Transverse colon (tissue), 4 donors: Measurements from ENCODE around the gene FBXL17. TPM values are rescaled to one million over a fixed set of nuclear protein-coding genes. Genes with fewer than 3 reads are reported as not detected.

Source experiments
- DNase-seq: peaks from one replicate; pipeline ENCODE4 v3.0.0-alpha.2; 2019
- H3K27ac ChIP-seq, 4 donors: fragments of 200-600 bp; sonication (generic); 2 replicates each; pipeline ENCODE4 v1.5.1; 2016 to 2018; ENCODE audit warnings: inconsistent platforms in 4 of 4
- H3K27me3 ChIP-seq: fragments of 200-600 bp; sonication (generic); 2 replicates; pipeline ENCODE4 v1.5.1; 2017; ENCODE audit warnings: inconsistent platforms
- H3K36me3 ChIP-seq, 4 donors: fragments of 200-600 bp; sonication (generic); 2 replicates each; pipeline ENCODE4 v1.5.1; 2017 to 2019; ENCODE audit warnings: inconsistent platforms in 4 of 4
- H3K4me1 ChIP-seq, 4 donors: fragments of 200-600 bp; sonication (generic); 2 replicates each; pipeline ENCODE4 v1.5.1; 2017 to 2020; ENCODE audit warnings: inconsistent platforms in 4 of 4
- H3K4me3 ChIP-seq, 4 donors: fragments of 200-600 bp; sonication (generic); 1 replicate in 1 of 4; 2 replicates in 3 of 4; pipeline versions ENCODE4 v1.5.1 to v1.6.1; 2017 to 2019; ENCODE audit warnings: inconsistent platforms in 4 of 4
- H3K9me3 ChIP-seq, 2 donors: fragments of 200-600 bp; sonication (generic); 2 replicates each; pipeline ENCODE4 v1.5.1; 2017 to 2019; ENCODE audit warnings: inconsistent platforms in 2 of 2
- EP300 ChIP-seq: sonication (generic); formaldehyde crosslinking; IDR thresholded peaks from one replicate; pipeline ENCODE4 v1.6.1; 2017; ENCODE audit warnings: antibody characterized with exemption, low read depth
- POLR2A ChIP-seq: fragments of 450-650 bp; IDR thresholded peaks from one replicate; pipeline ENCODE4 v1.6.1; 2016; ENCODE audit warnings: antibody characterized with exemption, mild to moderate bottlenecking, moderate library complexity
- POLR2AphosphoS5 ChIP-seq, 3 donors: sonication (generic); formaldehyde crosslinking; IDR thresholded peaks; one replicate each; pipeline ENCODE4 v1.6.1; 2016; ENCODE audit warnings: antibody characterized with exemption in 3 of 3
- WGBS, 2 donors: methylation state at CpG; one replicate each; pipeline ENCODE4 v1.1.5; 2018; ENCODE audit warnings: low coverage in 1 of 2; 5-methylcytosine and 5-hydroxymethylcytosine counted together
- in situ Hi-C, 4 donors: fragments of 200-750 bp; cut with MboI; loops; one replicate each; pipeline versions ENCODE4 v1.15.0 to v1.15.1; 2017; ENCODE audit warnings: low sequenced_read_pairs in 3 of 4, low pct_ligation_motif_present in 1 of 4, low pct_unique_long_range_greater_than_20kb in 1 of 4
- intact Hi-C: fragments of 100-400 bp; cut with DNase I; formaldehyde crosslinking; loops from one replicate; pipeline ENCODE4 v1.15.1; 2023; ENCODE audit warnings: low total_unique reads
- total RNA-seq, 4 donors: library from RNA; depleted of rRNA; stranded (reverse); fragments of >200 nt; gene quantifications; one replicate each; pipeline ENCODE4 v1.1.0, GENCODE V29; 2016
- TF ChIP-seq, protein P1 (sequence below), 5 experiments: fragments of 200-600 bp in 3 of 5; fragments of 450-650 bp in 2 of 5; sonication (generic) in 3 of 5; IDR thresholded peaks; 1 replicate in 2 of 5; 2 replicates in 3 of 5; pipeline ENCODE4 v1.5.1; 2016 to 2017; ENCODE audit warnings: antibody characterized with exemption in 5 of 5, inconsistent platforms in 3 of 5, mild to moderate bottlenecking in 2 of 5, moderate library complexity in 1 of 5

Gene FBXL17
- total RNA-seq, 4 donors from 2014 or later: 17.7 to 99.5 (median 24.6) TPM

GRCh38 chr5:108093186-108093585, 288.7 kb downstream of the FBXL17 start:
- no peaks in the 10 kb centered on the region for H3K4me1 ChIP-seq
- no peak for DNase-seq
- no peaks in the 10 kb centered on the region for H3K9me3 ChIP-seq
- H3K4me3 ChIP-seq: no peak overlapping the region
- in situ Hi-C loops: no loop called here
- intact Hi-C loops: no loop called here
- H3K27me3 ChIP-seq: no peaks in the 10 kb centered on the region
- 25 to 34% methylated on average over 2 of the region's 2 CpGs for WGBS, 2 donors
- H3K27ac ChIP-seq: no peak overlapping the region
- H3K36me3 ChIP-seq: no peaks in the 10 kb centered on the region
- TF ChIP-seq POLR2A: no peak
- no peak for TF ChIP-seq POLR2AphosphoS5 (IDR thresholded peaks at IDR 0.05)
- no peak for TF ChIP-seq EP300
- TF ChIP-seq, protein P1, sequence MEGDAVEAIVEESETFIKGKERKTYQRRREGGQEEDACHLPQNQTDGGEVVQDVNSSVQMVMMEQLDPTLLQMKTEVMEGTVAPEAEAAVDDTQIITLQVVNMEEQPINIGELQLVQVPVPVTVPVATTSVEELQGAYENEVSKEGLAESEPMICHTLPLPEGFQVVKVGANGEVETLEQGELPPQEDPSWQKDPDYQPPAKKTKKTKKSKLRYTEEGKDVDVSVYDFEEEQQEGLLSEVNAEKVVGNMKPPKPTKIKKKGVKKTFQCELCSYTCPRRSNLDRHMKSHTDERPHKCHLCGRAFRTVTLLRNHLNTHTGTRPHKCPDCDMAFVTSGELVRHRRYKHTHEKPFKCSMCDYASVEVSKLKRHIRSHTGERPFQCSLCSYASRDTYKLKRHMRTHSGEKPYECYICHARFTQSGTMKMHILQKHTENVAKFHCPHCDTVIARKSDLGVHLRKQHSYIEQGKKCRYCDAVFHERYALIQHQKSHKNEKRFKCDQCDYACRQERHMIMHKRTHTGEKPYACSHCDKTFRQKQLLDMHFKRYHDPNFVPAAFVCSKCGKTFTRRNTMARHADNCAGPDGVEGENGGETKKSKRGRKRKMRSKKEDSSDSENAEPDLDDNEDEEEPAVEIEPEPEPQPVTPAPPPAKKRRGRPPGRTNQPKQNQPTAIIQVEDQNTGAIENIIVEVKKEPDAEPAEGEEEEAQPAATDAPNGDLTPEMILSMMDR (IDR thresholded peaks at IDR 0.05): no peak

DNA sequence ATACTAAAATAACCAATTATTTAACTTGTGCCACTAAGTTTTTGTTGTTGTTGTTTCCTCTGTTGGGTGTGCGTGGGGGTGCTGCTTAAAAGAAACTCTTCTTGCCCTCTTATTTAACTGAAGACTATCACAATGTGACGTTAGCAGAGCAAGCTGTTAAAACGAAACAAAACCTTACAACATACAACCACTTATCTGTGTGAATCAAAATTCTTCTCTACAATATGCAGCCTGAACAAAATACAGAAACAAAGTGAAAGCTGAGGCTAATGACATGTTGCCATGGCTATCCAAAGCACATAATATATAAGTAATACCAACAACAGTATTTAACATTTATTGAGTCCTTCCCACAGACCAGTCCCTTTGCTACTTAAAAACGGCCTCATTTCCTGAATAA, 291.0 kb downstream of the FBXL17 start:
- TF ChIP-seq EP300 (no peak), POLR2AphosphoS5 (IDR thresholded peaks at IDR 0.05) (no peak), POLR2A (no peak)
- TF ChIP-seq, protein P1 (IDR thresholded peaks at IDR 0.05): no peak
- in situ Hi-C loops (no loop called here), intact Hi-C loops (no loop called here)
- no peaks in the 10 kb centered on the region for H3K4me1 ChIP-seq
- H3K4me3 ChIP-seq: no peak overlapping the region
- H3K27ac ChIP-seq: no peak overlapping the region
- H3K27me3 ChIP-seq: no peaks in the 10 kb centered on the region
- H3K36me3 ChIP-seq: no peaks in the 10 kb centered on the region
- no peak for DNase-seq
- WGBS, 2 donors: 92% methylated on average over 4 of the region's 4 CpGs
- no peaks in the 10 kb centered on the region for H3K9me3 ChIP-seq

DNA sequence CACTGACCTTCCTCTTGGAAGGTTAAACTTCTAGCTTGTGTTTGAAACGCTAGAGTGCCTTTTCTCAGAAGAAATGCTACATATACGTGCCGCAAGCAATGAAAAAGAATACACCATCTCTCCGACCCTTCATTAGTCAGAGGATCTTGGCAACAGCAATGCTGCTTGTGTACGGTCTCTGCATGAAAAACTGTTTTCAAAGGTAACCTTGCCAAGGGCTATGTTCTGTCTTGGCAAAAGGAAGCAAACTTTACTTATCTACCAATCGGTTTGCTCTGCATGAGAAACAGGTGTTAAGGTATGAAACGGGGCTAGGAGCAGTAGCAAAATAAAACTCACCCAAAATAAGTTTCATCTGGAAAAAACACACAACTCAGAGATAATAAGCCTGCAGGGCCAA, 297.8 kb downstream of the FBXL17 start:
- TF ChIP-seq, protein P1 (IDR thresholded peaks at IDR 0.05): no peak
- TF ChIP-seq POLR2AphosphoS5 (IDR thresholded peaks at IDR 0.05) (no peak), EP300 (no peak), POLR2A (no peak)
- H3K4me3 ChIP-seq: no peak overlapping the region
- in situ Hi-C loops: no loop called here

GRCh38 chr5:108083232-108083631, 298.7 kb downstream of the FBXL17 start:
- Histone ChIP-seq H3K9me3 (no peaks in the 10 kb centered on the region), H3K27me3 (no peaks in the 10 kb centered on the region), H3K4me1 (no peaks in the 10 kb centered on the region), H3K27ac (no peak overlapping the region), H3K4me3 (no peak overlapping the region), H3K36me3 (no peaks in the 10 kb centered on the region)
- intact Hi-C loops: no loop called here
- WGBS, 2 donors: 97 to 100% methylated on average over 2 of the region's 2 CpGs
- in situ Hi-C loops: no loop called here
- TF ChIP-seq POLR2AphosphoS5 (IDR thresholded peaks at IDR 0.05) (no peak), POLR2A (no peak), EP300 (no peak)
- TF ChIP-seq, protein P1 (IDR thresholded peaks at IDR 0.05): no peak
- no peak for DNase-seq

More for the DNA sequence above, 297.8 kb downstream of the FBXL17 start:
- WGBS, 2 donors: 66 to 75% methylated on average over 2 to 7 of the region's 7 CpGs
- Histone ChIP-seq H3K27me3 (no peaks in the 10 kb centered on the region), H3K36me3 (no peaks in the 10 kb centered on the region), H3K27ac (no peak overlapping the region), H3K9me3 (no peaks in the 10 kb centered on the region), H3K4me1 (no peaks in the 10 kb centered on the region)
- intact Hi-C loops: no loop called here
- no peak for DNase-seq
